GM13976 (cell line): ENCODE data around the gene ZBTB17.

Source experiments
- DNase-seq: peaks from one replicate; pipeline ENCODE4 v3.0.0; 2012; ENCODE audit warnings: low spot score
- in situ Hi-C: fragments of 300-500 bp; cut with MboI; formaldehyde crosslinking; loops from one replicate; pipeline ENCODE4 v1.12.0; 2022; ENCODE audit warnings: low sequenced_read_pairs, mixed read lengths, inconsistent platforms; ENCODE audit not compliant: unreplicated experiment
- TF ChIP-seq, protein P1 (sequence below): IDR thresholded peaks from 2 replicates; pipeline ENCODE4 v1.5.1; 2012; ENCODE audit warnings: borderline replicate concordance, mild to moderate bottlenecking; ENCODE audit not compliant: insufficient read depth; ENCODE audit errors: extremely low read depth, missing control alignments, control extremely low read depth

ZBTB17 gene

DNA sequence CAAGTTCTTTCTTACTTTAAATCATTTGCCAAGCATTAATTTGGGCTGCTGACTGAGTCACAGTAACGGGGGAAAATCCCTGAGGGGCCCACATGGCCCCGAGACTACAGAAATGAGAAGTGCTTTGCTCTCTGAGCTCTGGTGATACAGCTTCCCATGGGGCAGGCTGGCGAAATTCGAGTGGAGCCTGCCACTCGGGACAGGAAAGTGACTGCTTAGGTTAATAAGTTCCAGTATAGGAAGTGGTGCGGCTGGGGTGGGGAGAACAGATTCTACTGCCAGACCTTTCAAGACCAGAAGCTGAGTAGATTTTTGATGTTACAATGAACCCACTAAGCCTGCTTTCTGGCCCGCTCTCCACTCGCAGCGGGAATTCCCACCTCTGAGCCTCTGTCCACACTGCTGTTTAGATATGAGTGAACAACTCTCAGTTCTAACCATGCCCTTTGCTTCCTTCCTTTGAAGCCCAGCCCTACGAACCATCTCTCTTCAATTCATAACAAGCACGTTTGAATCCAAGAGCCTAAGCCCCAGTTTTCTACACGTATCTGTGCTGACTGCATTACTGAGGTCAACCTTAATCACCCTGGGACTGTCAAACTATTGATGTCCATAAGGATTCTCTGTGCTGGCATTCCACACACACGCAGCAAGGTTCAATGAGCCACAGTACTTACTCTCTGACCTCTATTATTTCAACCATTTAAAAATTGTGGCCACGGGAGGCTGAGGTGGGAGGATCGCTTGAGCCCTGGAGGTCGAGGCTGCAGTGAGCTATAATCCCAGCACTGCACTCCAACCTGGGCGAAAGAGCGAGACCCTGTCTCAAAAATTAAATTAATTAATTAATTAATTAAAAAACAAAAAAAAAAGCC is 9.6 kb downstream of the ZBTB17 start:
- DNase-seq: peak; percentile 83

DNA sequence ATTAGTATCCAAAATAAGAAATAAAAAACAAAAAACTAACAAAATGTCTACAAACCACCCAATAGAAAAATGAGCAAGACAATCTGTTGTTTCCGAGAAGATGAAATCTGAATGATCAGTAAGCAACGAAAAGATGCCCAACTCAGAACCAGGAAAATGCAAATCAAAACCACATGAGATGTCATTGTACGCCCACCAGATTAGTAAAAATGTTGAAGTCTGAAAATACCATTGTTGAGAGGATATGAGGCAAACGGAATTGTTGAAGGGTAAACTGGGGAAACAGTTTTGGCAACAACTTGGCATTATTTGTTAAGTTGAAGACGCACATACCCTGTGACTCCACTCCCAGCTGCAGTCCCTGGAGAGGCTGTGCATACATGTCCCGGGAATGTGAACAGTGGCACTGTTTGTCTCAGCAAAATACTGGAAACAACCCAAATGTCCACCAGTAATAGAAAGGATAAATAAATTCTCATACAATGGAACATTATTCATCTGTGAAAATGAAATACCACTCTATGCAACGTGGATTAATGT is 10.6 kb downstream of the ZBTB17 start:
- DNase-seq: no peak
- in situ Hi-C loops: no loop called here
- TF ChIP-seq, protein P1, sequence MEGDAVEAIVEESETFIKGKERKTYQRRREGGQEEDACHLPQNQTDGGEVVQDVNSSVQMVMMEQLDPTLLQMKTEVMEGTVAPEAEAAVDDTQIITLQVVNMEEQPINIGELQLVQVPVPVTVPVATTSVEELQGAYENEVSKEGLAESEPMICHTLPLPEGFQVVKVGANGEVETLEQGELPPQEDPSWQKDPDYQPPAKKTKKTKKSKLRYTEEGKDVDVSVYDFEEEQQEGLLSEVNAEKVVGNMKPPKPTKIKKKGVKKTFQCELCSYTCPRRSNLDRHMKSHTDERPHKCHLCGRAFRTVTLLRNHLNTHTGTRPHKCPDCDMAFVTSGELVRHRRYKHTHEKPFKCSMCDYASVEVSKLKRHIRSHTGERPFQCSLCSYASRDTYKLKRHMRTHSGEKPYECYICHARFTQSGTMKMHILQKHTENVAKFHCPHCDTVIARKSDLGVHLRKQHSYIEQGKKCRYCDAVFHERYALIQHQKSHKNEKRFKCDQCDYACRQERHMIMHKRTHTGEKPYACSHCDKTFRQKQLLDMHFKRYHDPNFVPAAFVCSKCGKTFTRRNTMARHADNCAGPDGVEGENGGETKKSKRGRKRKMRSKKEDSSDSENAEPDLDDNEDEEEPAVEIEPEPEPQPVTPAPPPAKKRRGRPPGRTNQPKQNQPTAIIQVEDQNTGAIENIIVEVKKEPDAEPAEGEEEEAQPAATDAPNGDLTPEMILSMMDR: no peak

More for the DNA sequence above, 9.6 kb downstream of the ZBTB17 start:
- TF ChIP-seq, protein P1: no peak
- in situ Hi-C loops: no loop called here

DNA sequence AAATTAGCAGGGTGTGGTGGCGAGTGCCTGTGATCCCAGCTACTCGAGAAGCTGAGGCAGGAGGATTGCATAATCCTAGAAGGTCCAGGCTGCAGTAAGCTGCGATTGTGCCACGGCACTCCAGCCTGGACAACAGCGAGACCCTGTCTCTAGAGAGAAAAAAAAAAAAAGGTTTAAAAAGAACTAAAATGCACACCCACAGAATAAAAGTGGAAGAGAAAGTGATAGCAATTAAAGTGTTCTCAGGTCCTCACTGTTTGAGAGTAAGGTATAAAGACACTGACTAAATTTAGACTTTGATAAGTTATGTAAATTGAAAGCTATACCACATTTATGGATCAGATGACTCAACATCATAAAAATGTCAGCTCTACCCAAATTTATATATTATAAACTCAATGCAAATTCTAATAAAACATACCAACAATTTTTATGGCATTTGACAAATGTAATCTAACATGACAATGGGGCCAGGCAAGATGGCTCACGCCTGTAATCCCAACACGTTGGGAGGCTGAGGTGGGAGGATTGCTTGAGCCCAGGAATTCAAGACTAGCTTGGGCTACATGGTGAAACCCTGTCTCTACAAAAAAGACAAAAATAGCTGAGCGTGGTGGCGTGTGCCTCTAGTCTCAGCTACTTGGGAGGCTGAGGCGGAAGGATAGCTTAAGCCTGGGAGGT is 11.8 kb downstream of the ZBTB17 start:
- in situ Hi-C loops: no loop called here
- DNase-seq: peak; percentile 74

DNA sequence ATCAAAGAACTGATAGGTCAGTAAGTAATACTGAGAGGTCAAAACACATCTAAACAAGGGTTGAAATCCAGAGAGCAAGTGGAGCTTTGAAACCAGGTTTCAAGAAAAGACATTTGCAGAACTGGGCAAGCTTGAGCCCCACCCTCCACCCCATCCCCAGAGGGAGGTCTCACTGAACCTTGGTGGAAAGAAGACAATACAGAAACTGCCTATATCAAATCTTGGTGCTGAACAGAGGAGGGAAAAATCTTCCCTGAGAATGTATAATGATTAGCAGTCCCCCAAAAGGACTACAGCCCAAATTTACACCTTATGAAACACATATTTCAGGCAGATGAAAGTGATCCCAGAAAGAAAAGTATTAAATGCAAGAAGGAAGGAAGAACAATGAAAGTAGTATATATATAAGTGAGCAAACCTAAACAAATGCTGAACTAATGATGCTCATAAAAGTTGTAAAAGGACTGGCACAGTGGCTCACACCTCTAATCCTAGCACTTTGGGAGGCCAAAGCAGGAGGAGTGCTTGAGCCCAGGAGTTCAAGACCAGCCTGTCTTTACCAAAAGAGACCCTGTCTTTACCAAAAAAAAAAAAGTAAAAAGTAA is 12.4 kb downstream of the ZBTB17 start:
- DNase-seq: no peak
- in situ Hi-C loops: no loop called here
- TF ChIP-seq, protein P1: no peak

More for the DNA sequence above, 11.8 kb downstream of the ZBTB17 start:
- TF ChIP-seq, protein P1: no peak

DNA sequence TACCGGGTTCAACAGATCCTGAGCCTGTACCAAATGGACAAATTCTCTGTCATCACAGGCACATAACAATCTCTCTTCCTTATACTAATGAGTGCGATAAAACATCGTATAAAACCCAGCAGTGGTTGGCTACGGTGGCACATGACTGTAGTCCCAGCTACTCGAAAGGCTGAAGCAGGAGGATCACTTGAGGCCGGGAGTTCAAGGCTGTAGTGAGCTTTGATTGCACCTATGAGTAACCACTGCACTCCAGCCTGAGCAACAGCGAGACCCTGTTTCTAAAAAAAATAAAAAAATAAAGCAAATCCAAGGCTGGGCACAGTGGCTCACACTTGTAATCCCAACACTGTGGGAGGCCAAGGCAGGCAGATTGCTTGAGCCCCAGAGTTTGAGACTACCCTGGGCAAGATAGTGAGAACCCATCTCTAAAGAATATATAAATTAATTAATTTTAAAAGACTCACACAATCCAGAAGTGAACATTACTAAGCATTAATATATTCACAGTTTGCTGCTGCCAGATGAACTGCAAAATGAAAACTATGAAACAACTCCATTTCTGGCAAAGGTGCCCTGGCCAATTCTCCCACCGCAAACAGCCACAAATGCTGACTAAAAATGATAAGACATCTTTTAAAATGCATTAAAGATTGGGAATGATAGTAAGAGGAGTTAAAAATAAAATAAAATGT is 13.1 kb downstream of the ZBTB17 start:
- in situ Hi-C loops: no loop called here
- no peak for DNase-seq
- TF ChIP-seq, protein P1: no peak

DNA sequence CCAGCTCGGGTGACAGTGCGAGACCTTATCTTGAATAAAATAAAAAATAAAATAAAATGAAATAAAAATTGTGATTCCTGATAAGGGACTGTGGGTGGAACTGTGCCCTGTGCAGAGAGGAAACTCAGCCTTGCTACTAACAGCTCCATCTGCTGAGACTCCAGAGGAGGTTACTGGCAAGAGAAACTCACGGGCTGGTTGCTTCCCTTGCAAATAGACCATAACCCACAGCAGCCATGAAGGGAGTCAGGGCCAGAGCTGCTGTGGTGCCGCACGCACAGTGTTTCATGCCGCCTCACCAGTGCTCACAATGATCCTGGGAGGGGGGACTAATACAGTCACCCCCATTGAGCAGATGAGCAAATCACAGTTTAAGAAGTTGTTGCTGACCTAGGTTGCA is 13.7 kb downstream of the ZBTB17 start:
- in situ Hi-C loops: no loop called here
- no peak for DNase-seq
- TF ChIP-seq, protein P1: no peak
